HL-60/S4 treated with retinoic acid at 250 ng/mL for 4 days and 3 days (cell line): ENCODE measurements around the gene ANKRD29.
"Not testable (repeated sequence)": the region's sequence is repeated elsewhere in the genome, so short reads cannot be mapped to it uniquely, and the experiment has no call there.

Source experiments
- in situ Hi-C: fragments of 300-500 bp; cut with MboI; formaldehyde crosslinking; loops from 2 replicates; pipeline ENCODE4 v1.7.0; 2022; ENCODE audit warnings: low sequenced_read_pairs

ANKRD29 gene

DNA sequence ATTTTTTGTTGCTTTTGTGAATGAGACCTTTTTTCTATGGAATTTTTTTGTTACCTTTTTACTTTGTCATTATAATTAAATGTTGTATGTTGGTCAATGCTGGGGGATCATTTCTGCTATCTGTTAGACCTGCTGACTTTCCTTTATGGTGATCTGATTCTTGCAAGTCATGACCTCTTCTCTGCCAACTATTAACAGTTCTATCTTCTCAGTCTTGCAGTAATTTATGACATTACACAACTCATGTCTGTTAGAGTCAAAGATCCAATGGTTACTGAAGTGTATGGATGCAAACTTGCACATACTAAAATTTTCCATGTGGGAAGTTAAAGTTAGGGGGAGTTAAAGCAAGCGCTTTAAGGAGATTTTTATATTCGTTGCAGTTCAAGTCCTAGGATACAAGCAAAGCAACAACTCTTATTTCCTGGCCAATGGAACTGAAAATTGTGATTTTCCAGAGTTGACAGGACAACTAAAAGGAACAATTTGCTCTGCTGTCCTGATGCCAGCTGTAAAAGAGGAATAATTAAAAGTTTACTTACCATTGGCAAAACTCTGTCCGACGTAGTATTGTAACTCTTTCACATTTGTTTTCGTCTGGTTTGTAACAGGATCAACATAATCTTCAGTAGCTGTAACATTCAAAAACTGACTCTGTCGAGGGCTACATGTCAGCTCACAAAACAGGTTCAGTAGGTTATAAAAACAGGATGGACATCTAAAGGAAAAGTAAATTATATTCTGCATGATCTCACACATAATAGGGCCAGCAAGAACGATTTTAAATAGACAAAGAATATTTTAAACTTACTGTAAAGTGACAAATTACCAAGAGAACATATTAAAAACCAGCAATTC is 94.2 kb downstream of the ANKRD29 start:
- in situ Hi-C loops: no loop called here

DNA sequence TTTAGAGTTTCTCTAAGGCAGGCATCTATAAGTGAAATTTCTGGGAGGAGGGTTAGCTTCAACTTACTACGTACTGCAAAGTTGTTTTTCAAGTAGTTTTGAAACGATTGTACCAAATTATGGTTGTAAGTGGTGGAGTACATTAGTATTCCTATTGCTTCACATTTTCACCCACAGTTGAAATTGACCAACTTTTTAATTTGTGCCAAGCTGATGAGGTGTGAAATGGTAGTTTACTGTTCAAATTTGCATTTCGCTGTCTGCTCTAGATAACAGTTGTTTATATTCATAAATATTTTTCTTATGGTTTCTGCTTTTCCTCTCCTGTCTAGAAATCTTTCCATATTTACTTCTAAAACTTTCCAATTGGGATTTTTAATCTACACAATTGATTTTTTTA is 95.0 kb downstream of the ANKRD29 start:
- in situ Hi-C loops: no loop called here

DNA sequence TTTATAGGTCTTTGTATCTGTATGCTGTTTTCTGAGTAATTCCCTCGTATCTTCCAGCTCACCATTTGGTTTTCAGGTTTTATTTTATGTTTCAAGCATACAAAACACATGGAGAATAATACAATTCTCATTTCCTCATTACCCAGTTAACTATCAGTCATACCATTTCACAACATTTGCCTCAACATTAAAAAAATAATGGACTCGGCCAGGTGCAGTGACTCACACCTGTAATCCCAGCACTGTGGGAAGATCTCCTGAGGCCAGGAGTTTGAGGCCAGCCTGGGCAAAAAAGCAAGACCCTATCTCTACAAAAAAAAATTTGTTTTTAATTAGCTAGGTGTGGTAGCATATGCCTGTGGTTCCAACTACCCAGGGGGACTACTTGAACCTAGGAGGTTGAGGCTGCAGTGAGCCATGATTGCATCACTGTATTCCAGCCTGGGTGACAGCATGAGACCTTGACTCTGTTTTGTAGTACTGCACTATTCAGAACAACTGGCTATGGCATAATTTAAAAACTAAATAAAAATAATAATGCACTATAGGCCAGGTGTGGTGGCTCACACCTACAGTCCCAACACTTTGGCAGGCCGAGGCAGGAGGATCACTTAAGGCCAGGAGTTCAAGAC is 96.7 kb downstream of the ANKRD29 start:
- in situ Hi-C loops: no loop called here

GRCh38 chr18:23563377-23564043 is 99.2 kb downstream of the ANKRD29 start:
- in situ Hi-C loops: no loop called here

- in situ Hi-C loops: no loop called here
Measured at GRCh38 chr18:23560186-23560585, 102.5 kb downstream of the ANKRD29 start.

GRCh38 chr18:23557511-23557910 is 105.2 kb downstream of the ANKRD29 start:
- in situ Hi-C loops: not testable (repeated sequence)

- in situ Hi-C loops: no loop called here
Measured at GRCh38 chr18:23556145-23556780, 106.4 kb downstream of the ANKRD29 start.

DNA sequence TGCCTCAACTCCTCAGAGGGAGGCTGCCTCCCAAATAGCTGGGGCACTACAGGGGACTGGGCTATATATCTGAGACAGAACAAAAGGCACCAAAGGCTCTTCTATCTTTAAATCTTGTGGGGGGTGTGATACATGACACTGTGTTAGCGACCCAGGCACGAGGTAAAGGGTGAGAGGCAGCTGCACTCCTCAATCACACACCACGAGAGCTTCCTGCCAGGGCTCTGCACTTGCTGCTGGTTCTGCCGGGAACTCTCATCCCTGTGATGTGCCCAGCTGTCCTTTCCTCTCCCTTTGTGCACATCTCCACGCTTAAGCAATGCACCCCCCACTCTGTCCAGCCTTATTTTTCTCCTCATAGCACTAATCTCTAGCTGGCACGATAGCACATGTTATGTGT is 108.8 kb downstream of the ANKRD29 start:
- in situ Hi-C loops: no loop called here

GRCh38 chr18:23552505-23552904 is 110.2 kb downstream of the ANKRD29 start:
- in situ Hi-C loops: no loop called here

DNA sequence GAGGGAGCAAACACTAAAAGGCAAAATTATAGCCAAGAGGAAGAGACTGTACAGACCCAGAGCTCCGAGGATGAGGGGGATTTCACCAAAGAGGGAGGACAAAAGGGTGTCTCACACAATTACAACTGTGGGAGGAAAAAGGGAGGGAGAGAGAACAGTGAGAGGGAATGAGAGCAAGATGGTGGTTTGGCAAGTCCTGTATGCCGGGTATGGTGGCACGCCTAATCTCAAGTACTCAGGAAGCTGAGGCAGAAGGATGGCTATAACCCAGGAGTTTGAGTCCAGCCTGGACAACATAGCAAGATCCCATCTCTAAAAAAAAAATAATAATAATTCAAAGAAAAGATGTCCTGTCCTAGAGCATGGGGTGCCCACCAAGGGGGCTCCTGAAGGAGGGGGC is 110.7 kb downstream of the ANKRD29 start:
- in situ Hi-C loops: no loop called here

DNA sequence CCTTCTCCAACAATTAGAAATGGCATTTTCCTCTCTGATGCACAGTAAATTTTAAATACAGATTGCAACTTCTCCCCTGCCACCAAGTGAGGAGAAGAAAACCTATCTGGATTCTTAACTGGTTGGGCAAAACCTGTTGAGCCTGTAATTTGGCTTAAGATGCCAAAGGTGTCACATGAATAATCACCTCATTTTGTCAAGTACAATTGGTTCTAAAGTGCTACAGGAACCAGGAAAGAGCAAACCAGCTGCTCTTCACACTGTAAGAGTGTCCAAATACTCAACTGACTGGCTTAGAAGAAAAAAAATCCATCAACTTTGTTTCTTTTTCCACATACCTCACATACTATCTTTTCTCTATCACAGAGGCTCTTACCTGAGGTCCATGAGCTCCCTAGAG is 111.8 kb downstream of the ANKRD29 start:
- in situ Hi-C loops: no loop called here
